Measurements from ENCODE around the gene HOXB7.

The HOXB7 gene

GRCh38 chr17:48562934-48563333 lies 47.9 kb downstream of the HOXB7 start:
- DNase-seq (ENCODE audit: low read depth, low spot score), result no peak

GRCh38 chr17:48561884-48562810 lies 48.7 kb downstream of the HOXB7 start:
- H3K4me3 ChIP-seq (ENCODE audit: low read length), result no peak overlapping the region
- DNase-seq (ENCODE audit: low read depth, low spot score), result peak; percentile 47

More at GRCh38 chr17:48562934-48563333, 47.9 kb downstream of the HOXB7 start:
- H3K4me3 ChIP-seq (ENCODE audit: low read length), result peak overlapping the region; percentile 51; the same call in 1 of the 2 replicates

GRCh38 chr17:48559840-48560817 lies 50.7 kb downstream of the HOXB7 start:
- no peak for DNase-seq (ENCODE audit: low read depth, low spot score)
- no peak overlapping the region for H3K4me3 ChIP-seq (ENCODE audit: low read length)

GRCh38 chr17:48559122-48559839 lies 51.5 kb downstream of the HOXB7 start:
- DNase-seq (ENCODE audit: low read depth, low spot score), result no peak
- no peak overlapping the region for H3K4me3 ChIP-seq (ENCODE audit: low read length)

GRCh38 chr17:48558831-48559121 lies 52.0 kb downstream of the HOXB7 start:
- no peak overlapping the region for H3K4me3 ChIP-seq (ENCODE audit: low read length)
- DNase-seq (ENCODE audit: low read depth, low spot score), result no peak

- no peak for DNase-seq (ENCODE audit: low read depth, low spot score)
- H3K4me3 ChIP-seq (ENCODE audit: low read length), result no peak overlapping the region
Observed at GRCh38 chr17:48558057-48558830, 52.6 kb downstream of the HOXB7 start.

Data from Jurkat, Clone E6-1 (cell line).